Measurements from ENCODE around the gene CEP126.

DNA sequence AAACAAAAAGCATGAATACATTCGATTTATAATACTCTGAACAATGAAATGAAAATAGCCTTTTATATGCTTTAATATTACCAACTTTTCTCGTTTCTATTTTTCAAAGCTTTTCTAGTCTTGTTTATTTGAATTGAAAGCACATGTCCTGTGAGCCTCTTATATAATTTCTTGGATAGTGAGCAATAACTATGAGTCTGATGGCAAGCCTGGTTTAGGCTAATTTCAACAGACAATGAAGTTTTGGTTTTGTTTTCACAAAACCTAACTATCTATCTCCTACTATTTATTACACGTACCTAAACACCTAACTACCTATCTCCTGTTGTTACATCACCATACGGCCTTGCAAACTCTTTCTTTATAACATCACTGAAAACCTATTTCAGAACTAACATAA lies 29.2 kb upstream of the CEP126 start:
- TF ChIP-seq, protein P1, sequence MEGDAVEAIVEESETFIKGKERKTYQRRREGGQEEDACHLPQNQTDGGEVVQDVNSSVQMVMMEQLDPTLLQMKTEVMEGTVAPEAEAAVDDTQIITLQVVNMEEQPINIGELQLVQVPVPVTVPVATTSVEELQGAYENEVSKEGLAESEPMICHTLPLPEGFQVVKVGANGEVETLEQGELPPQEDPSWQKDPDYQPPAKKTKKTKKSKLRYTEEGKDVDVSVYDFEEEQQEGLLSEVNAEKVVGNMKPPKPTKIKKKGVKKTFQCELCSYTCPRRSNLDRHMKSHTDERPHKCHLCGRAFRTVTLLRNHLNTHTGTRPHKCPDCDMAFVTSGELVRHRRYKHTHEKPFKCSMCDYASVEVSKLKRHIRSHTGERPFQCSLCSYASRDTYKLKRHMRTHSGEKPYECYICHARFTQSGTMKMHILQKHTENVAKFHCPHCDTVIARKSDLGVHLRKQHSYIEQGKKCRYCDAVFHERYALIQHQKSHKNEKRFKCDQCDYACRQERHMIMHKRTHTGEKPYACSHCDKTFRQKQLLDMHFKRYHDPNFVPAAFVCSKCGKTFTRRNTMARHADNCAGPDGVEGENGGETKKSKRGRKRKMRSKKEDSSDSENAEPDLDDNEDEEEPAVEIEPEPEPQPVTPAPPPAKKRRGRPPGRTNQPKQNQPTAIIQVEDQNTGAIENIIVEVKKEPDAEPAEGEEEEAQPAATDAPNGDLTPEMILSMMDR (IDR thresholded peaks at IDR 0.05) = no peak
- TF ChIP-seq POLR2A (IDR thresholded peaks at IDR 0.05) (no peak), POLR2AphosphoS5 (IDR thresholded peaks at IDR 0.05; ENCODE audit: insufficient read depth in 1 of 2, low read depth in 1 of 2) (no peak)
